ENCODE results near the gene SRGN. TPM values are rescaled to one million over a fixed set of nuclear protein-coding genes. Genes with fewer than 3 reads are reported as not detected.

The SRGN gene
- total and polyA plus RNA-seq, 11 donors, result 28.8 to 214 (median 54.7) TPM

DNA sequence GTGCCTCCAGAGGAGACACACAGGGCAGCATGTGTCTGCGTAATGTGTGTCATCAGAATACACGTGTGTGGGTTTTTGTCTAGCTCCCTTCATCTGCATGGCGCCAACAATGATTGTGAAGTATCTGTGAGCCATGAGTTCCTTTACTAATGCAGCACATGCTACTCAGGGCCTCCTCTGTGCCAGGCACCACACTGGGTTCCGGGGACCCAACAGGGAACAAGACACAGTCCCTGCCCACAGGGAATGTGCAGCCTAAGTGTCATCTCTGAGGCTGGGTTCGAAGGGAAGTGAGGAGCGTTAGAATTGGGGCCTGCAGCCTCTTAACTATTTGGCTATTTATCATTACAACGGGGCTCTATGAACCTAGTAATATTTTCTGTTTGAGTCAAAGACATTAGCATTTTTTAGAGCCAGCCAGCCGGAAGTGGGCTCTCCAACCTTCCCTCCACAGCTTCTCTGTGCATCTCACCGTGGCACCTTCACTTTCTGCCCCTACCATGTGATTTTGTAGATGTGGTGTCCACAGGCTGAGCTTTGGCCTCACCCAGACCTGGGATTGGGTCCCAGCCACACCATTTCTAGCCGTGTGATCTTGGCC, 43.9 kb upstream of the SRGN start:
- Histone ChIP-seq H3K4me3 (peak overlapping the region in 1 of 12 donors; percentile 16), H3K9me3 (no peaks in the 10 kb centered on the region), H3K36me3 (no peaks in the 10 kb centered on the region), H3K4me1 (peaks cover 0 to 55% (median 0%) of the 10 kb centered on the region in 12 donors), H3K27ac (peak overlapping the region in 2 of 12 donors; percentile 48 to 98), H3K27me3 (no peaks in the 10 kb centered on the region)
- intact Hi-C loops (cut with DNase I), result no loop called here
- ATAC-seq (no peak), DNase-seq (no peak)
- TF ChIP-seq CTCF (IDR thresholded peaks at IDR 0.05), result no peak
- TF ChIP-seq POLR2A (IDR thresholded peaks at IDR 0.05), result no peak
- WGBS, 4 donors, result 81 to 88% (median 82%) methylated on average over 10 of the region's 10 CpGs

- no peaks in the 10 kb centered on the region for H3K27me3 ChIP-seq
- DNase-seq (no peak), ATAC-seq (no peak)
- peaks cover 0 to 60% (median 0%) of the 10 kb centered on the region in 12 donors for H3K4me1 ChIP-seq
- peak overlapping the region in 1 of 12 donors; percentile 16 for H3K4me3 ChIP-seq
- H3K27ac ChIP-seq, result peak overlapping the region in 3 of 12 donors; percentile 7 to 98 (median 48)
- 74 to 94% (median 84%) methylated on average over 1 of the region's 1 CpG for WGBS, 4 donors
- intact Hi-C loops (cut with DNase I), result no loop called here
- no peaks in the 10 kb centered on the region for H3K9me3 ChIP-seq
- H3K36me3 ChIP-seq, result no peaks in the 10 kb centered on the region
- TF ChIP-seq CTCF (IDR thresholded peaks at IDR 0.05) (no peak), POLR2A (IDR thresholded peaks at IDR 0.05) (no peak)
Observed at GRCh38 chr10:69044546-69044945, 43.4 kb upstream of the SRGN start.

GRCh38 chr10:69045441-69046300, 42.2 kb upstream of the SRGN start:
- 75 to 84% (median 79%) methylated on average over 6 of the region's 6 CpGs for WGBS, 4 donors
- peak in 3 of 4 donors; percentile 10 to 49 (median 35) for ATAC-seq

More at GRCh38 chr10:69045441-69046300, 42.2 kb upstream of the SRGN start:
- Histone ChIP-seq H3K4me3 (no peak overlapping the region), H3K9me3 (no peaks in the 10 kb centered on the region), H3K27me3 (no peaks in the 10 kb centered on the region), H3K27ac (peak overlapping the region in 4 of 12 donors; percentile 7 to 98 (median 31)), H3K36me3 (no peaks in the 10 kb centered on the region), H3K4me1 (peaks cover 0 to 68% (median 0%) of the 10 kb centered on the region in 12 donors)
- TF ChIP-seq POLR2A (IDR thresholded peaks at IDR 0.05) (no peak), CTCF (IDR thresholded peaks at IDR 0.05) (no peak)
- intact Hi-C loops (cut with DNase I), result loop anchor here in 2 of 10 donors (5.0 kb wide), 2 partner anchors 33 to 38 kb away; no protein-coding TSS in a partner anchor
- DNase-seq, result no peak

Measured in heart left ventricle (tissue), 16 donors.